ENCODE results near the gene CDKN1B. TPM values are rescaled to one million over a fixed set of nuclear protein-coding genes. Genes with fewer than 3 reads are reported as not detected.

Gene CDKN1B
- polyA plus RNA-seq, 3 donors = 67.7 to 80.1 (median 71.2) TPM

DNA sequence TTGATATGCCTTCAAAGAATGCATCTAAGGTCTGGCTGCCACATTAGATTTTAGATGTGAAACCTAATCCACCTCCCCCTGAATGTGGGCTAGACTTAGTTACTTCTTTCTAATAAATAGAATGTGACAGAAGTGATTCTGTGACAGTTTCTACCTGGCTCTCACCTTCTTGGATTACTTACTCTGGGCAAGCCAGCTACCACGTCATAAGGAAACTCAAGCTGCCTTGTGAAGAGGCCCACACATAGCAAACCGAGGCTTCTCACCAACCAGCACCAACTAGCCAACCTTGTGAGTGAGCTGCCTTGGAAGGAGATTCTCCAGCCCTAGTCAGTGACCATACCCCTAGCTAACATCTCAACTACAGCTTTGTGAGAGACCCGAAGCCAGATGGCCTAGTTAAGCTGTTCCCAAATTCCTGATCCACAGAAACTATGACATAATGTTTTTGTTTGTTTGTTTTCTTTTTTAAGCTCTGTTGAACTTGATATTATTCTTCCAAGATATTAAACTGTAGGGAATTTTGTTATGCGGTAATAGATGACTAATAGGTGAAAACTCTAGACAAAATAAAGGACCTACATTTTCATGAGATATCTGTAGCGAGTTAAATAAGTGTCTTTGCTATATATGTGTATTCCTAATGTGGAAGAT, 27.4 kb upstream of the CDKN1B start:
- peak in 1 of 11 donors; percentile 31 for DNase-seq (ENCODE audit: extremely low read depth in 1 of 11, low read depth in 9 of 11, low spot score in 4 of 11)

GRCh38 chr12:12691549-12691948, 25.6 kb upstream of the CDKN1B start:
- DNase-seq (ENCODE audit: extremely low read depth in 1 of 11, low read depth in 9 of 11, low spot score in 4 of 11) = no peak

DNA sequence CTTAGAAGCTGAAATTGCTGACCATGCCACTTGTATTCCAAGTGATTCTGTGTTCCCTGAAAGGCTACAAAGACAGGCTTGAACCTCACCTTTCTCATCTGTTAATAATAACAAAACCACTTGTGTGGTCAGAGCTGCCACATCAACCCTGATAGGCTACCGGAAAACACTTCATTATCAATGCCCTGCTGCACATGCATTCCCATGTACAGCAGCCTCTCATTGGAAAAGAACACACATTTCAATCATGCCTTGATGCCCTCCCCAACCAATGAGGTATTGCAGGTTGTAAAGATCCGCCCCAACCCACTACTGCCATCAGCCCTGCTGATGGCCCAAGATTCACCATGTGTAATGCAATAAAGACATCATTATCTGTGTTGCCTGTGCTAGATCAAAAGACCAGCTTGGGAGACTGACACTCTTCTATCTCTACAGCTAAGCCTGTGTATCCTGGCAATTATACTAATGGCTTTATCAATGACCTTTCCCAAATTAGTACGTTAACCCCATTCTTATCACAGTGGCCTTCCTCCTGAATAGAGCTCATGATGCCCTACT, 24.0 kb upstream of the CDKN1B start:
- no peak for DNase-seq (ENCODE audit: extremely low read depth in 1 of 11, low read depth in 9 of 11, low spot score in 4 of 11)

- peak in 10 of 11 donors; percentile 75 to 88 (median 82) for DNase-seq (ENCODE audit: extremely low read depth in 1 of 11, low read depth in 9 of 11, low spot score in 4 of 11)
Observed at GRCh38 chr12:12696562-12697383, 20.4 kb upstream of the CDKN1B start.

GRCh38 chr12:12699345-12699744, 17.8 kb upstream of the CDKN1B start:
- DNase-seq (ENCODE audit: extremely low read depth in 1 of 11, low read depth in 9 of 11, low spot score in 4 of 11) = no peak

DNA sequence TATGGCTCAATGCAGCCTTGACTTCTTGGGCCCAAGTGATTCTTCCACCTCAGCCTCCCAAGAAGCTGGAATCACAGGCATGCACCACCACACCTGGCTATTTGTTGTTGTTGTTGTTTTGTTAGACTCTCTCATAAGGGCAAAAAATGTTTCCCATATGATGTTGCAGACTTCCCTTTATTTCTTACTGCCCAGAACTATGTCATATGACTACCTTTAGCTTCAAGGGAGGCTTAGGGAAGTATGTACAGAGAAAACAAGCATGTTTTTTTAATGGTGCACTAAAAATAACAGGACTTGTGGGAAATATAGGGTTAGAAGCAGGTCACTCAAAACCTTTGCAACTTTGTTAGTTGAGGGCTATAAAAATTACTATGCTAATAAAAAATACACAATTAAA, 16.9 kb upstream of the CDKN1B start:
- no peak for DNase-seq (ENCODE audit: extremely low read depth in 1 of 11, low read depth in 9 of 11, low spot score in 4 of 11)

DNA sequence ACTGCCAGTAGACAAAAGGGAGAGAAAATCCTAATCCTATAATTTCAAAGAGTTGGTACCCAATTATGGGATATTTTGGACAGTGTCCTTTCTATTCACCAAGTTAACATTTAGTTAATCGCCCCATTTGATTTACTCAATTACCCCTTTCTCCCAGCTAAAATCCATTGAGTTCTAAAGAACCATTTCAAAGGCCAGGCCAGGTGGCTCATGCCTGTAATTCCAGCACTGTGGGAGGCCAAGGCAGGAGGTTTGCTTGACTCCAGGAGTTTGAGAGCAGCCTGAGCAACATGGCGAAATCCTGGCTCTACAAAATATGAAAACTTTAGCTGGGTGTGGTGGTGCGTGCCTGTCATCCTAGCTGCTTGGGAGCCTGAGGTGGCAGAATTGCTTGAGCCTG, 15.7 kb upstream of the CDKN1B start:
- no peak for DNase-seq (ENCODE audit: extremely low read depth in 1 of 11, low read depth in 9 of 11, low spot score in 4 of 11)

DNA sequence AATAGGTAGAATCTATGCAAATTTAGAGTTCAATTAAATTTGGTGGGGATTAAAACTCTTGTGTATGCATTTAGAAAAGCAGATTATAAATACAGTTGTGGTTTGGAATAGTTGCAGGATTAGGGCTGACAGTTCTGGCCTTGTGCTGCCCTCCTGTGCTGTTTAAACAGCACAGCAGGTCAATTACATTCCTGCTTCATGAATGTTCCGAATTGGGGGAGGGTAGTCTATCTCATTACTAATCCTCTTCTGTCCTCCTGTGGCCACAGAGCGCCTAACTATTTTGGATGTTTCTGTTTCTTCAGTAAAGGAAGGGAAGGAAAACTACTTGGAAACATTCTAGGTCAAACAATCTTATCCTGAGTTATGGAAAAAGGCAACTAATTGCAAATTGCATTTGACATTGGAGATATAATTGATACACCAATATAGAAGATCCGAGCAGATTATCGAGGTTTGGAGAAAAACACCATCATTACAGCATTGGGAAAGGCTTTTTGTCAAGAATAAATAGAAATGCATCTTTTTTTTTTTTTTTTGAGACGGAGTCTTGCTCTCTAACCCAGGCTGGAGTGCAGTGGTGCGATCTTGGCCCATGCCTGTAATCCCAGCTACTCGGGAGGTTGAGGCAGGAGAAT, 12.5 kb upstream of the CDKN1B start:
- DNase-seq (ENCODE audit: extremely low read depth in 1 of 11, low read depth in 9 of 11, low spot score in 4 of 11) = peak in 7 of 11 donors; percentile 69 to 90 (median 86)

DNA sequence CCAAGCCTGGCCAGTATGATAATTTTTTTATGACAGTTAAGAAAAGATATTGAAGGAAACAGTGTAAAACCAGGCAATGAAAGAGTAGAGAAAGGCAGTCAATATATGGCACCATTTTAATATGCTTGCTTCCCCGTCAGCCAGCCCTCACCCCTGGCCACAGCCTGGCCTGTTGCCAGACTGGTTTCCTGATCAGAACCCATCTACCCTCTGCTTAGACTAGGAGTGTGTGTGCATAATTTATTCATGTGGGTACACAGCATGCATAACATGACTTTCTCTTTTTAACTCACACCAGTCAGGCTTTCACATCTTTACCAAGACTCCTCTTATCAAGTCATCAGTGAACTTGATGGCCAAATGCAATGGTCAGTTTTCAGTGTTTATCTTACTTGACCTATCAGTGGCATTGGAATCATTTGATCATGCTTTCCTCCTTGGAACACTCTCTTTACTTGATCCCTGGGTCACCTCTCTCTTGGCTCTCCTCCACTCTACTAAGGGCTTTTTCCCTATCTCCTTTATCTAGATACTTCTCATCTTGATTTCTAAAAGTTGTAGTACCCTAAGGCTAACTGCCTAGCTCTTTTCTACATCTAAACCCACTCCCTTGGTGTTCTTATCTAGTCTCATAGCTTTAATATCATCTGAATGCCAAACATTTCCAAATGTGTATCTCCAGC, 11.2 kb upstream of the CDKN1B start:
- DNase-seq (ENCODE audit: extremely low read depth in 1 of 11, low read depth in 9 of 11, low spot score in 4 of 11) = no peak

- no peak for DNase-seq (ENCODE audit: extremely low read depth in 1 of 11, low read depth in 9 of 11, low spot score in 4 of 11)
Observed at GRCh38 chr12:12713932-12714275, 3.3 kb upstream of the CDKN1B start.

GRCh38 chr12:12714276-12715021, 2.7 kb upstream of the CDKN1B start:
- no peak for DNase-seq (ENCODE audit: extremely low read depth in 1 of 11, low read depth in 9 of 11, low spot score in 4 of 11)

DNA sequence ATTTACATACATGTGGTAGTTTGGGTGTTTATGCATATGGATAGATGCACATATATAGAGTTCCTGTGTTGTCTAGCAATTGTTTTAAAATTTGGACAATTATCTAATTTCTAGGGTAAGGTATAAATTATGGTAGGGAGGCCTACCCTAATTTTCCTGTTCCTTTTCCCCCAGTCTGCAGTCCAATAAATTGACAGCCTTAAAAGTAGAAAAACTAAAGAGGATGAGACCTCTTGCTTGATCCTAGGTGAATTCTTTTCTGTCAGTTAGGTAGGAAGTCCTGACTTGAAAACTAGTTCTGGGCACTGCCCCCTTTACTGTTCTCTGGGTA, 2.1 kb upstream of the CDKN1B start:
- no peak for DNase-seq (ENCODE audit: extremely low read depth in 1 of 11, low read depth in 9 of 11, low spot score in 4 of 11)

- DNase-seq (ENCODE audit: extremely low read depth in 1 of 11, low read depth in 9 of 11, low spot score in 4 of 11) = no peak
Observed at GRCh38 chr12:12715459-12716150, 1.6 kb upstream of the CDKN1B start.

GRCh38 chr12:12716151-12716792, 896 bp upstream of the CDKN1B start:
- DNase-seq (ENCODE audit: extremely low read depth in 1 of 11, low read depth in 9 of 11, low spot score in 4 of 11) = no peak

DNA sequence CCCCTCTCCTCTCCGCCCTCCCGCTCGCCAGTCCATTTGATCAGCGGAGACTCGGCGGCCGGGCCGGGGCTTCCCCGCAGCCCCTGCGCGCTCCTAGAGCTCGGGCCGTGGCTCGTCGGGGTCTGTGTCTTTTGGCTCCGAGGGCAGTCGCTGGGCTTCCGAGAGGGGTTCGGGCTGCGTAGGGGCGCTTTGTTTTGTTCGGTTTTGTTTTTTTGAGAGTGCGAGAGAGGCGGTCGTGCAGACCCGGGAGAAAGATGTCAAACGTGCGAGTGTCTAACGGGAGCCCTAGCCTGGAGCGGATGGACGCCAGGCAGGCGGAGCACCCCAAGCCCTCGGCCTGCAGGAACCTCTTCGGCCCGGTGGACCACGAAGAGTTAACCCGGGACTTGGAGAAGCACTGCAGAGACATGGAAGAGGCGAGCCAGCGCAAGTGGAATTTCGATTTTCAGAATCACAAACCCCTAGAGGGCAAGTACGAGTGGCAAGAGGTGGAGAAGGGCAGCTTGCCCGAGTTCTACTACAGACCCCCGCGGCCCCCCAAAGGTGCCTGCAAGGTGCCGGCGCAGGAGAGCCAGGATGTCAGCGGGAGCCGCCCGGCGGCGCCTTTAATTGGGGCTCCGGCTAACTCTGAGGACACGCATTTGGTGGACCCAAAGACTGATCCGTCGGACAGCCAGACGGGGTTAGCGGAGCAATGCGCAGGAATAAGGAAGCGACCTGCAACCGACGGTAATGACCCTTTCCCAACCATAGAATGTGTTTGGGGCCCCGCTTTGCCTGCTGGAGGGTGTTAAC, 615 bp downstream of the CDKN1B start:
- no peak for DNase-seq (ENCODE audit: extremely low read depth in 1 of 11, low read depth in 9 of 11, low spot score in 4 of 11)

DNA sequence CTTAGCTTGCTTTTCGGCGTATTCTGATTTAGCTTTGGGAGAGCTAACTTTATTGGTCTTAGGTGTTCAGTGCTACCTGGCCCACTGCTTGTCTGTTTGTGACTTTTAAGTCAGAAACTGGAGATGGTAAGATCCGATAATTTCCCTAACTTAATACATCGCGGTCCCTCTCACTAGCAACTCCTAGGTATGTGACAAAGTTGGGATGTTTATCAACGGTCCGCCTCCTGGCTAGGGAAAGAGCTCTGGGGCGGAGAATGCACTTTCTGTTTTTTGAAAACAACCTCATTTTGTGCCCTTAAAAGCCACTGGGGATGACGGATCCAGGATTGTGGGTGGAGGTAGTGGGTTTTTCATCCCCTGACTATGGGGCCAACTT, 1.2 kb downstream of the CDKN1B start:
- DNase-seq (ENCODE audit: extremely low read depth in 1 of 11, low read depth in 9 of 11, low spot score in 4 of 11) = no peak

DNA sequence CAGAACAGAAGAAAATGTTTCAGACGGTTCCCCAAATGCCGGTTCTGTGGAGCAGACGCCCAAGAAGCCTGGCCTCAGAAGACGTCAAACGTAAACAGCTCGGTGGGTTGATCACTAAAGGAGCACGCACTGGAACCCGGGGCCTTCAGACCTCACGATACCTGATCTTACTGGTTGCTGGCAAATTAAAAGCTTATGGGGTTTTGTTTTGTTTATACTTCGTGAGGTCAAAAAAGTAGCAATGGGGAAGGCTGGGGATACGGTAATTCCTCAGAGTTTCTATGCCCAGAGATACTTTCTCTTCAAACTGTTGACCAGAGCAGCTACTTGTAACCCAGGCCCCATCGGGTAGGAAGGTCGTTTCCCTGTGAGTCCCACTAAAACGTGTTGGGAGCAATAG, 1.7 kb downstream of the CDKN1B start:
- no peak for DNase-seq (ENCODE audit: extremely low read depth in 1 of 11, low read depth in 9 of 11, low spot score in 4 of 11)

Data from renal cortex interstitium (tissue), 11 donors.